Neural crest cell (in vitro differentiated cells): ENCODE measurements around the gene GLCCI1. TPM values are rescaled to one million over a fixed set of nuclear protein-coding genes. Genes with fewer than 3 reads are reported as not detected.

ENCODE experiments used
- DNase-seq: peaks from one replicate; pipeline ENCODE4 v3.0.0; 2021; ENCODE audit warnings: low read depth, mixed read lengths, low spot score
- H3K27ac Mint-ChIP-seq: one replicate; pipeline ENCODE4 v1.8.0; 2021; ENCODE audit warnings: mild to moderate bottlenecking, mixed read lengths; ENCODE audit not compliant: unreplicated experiment
- H3K27me3 Mint-ChIP-seq: 2 replicates; pipeline ENCODE4 v1.8.0; 2021; ENCODE audit warnings: low read depth, mild to moderate bottlenecking, mixed read lengths
- H3K36me3 Mint-ChIP-seq: 2 replicates; pipeline ENCODE4 v1.8.0; 2021; ENCODE audit warnings: low read depth, mild to moderate bottlenecking, mixed read lengths
- H3K4me1 Mint-ChIP-seq: 2 replicates; pipeline ENCODE4 v1.8.0; 2021; ENCODE audit warnings: mixed read lengths
- H3K4me3 Mint-ChIP-seq: one replicate; pipeline ENCODE4 v1.8.0; 2021; ENCODE audit warnings: mild to moderate bottlenecking, mixed read lengths
- H3K9me3 Mint-ChIP-seq: 2 replicates; pipeline ENCODE4 v1.8.0; 2021; ENCODE audit warnings: mixed read lengths
- total RNA-seq: library from RNA; stranded (reverse); gene quantifications from 2 replicates; pipeline ENCODE4 v1.2.1, GENCODE V29; 2021
- TF ChIP-seq, protein P1 (sequence below): fragments of 200-600 bp; sonication (generic); conservative IDR thresholded peaks from 2 replicates; pipeline ENCODE4 v1.5.0; 2021; ENCODE audit warnings: antibody characterized with exemption, mild to moderate bottlenecking

The GLCCI1 gene
- total RNA-seq, 1 donor from 2014 or later: 29.2 TPM

DNA sequence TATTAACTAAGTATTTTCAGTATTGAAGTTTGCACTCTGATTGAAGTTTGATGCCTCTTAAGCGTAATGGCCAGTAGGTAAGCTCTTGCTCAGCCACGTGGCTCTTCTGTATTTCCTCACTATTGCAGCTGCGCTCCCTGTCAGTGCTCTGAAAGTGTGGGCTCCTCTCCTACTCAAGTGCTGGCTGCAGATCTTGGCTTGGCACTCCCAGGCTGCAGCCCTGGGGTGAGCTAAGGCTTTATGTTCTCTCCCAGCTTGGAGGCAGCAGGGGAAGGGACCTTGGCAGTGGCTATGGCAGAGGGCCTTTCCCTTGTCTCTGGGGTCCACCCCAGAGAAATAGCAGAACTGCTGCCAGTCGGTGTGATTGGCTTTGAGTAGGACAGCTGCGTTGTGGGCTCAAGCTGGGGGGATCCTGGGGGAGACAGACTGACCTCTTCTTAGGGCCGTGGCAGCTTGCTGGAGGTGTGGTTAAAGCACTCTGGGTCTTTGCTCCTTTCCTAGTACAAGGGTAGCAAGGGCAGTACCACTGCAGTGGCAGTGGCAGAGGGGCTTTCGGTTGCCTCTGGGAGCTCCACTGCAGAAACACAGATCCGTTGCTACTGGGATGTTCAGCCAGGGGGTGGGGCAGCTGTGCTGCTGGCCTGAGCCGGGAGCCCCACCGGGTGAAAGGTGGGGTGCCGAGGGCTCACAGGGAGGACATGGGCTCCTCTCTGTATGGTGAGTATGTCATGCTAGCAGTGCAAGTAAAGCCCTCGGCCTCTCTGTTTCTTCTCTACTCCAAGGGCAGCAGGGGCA, 100.5 kb downstream of the GLCCI1 start:
- H3K36me3 Mint-ChIP-seq: peaks cover 26% of the 10 kb centered on the region
- no peak overlapping the region for H3K4me3 Mint-ChIP-seq
- TF ChIP-seq, protein P1, sequence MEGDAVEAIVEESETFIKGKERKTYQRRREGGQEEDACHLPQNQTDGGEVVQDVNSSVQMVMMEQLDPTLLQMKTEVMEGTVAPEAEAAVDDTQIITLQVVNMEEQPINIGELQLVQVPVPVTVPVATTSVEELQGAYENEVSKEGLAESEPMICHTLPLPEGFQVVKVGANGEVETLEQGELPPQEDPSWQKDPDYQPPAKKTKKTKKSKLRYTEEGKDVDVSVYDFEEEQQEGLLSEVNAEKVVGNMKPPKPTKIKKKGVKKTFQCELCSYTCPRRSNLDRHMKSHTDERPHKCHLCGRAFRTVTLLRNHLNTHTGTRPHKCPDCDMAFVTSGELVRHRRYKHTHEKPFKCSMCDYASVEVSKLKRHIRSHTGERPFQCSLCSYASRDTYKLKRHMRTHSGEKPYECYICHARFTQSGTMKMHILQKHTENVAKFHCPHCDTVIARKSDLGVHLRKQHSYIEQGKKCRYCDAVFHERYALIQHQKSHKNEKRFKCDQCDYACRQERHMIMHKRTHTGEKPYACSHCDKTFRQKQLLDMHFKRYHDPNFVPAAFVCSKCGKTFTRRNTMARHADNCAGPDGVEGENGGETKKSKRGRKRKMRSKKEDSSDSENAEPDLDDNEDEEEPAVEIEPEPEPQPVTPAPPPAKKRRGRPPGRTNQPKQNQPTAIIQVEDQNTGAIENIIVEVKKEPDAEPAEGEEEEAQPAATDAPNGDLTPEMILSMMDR: no peak
- peaks cover 8% of the 10 kb centered on the region for H3K9me3 Mint-ChIP-seq
- no peaks in the 10 kb centered on the region for H3K27me3 Mint-ChIP-seq
- no peak overlapping the region for H3K27ac Mint-ChIP-seq
- no peak for DNase-seq
- H3K4me1 Mint-ChIP-seq: no peaks in the 10 kb centered on the region

DNA sequence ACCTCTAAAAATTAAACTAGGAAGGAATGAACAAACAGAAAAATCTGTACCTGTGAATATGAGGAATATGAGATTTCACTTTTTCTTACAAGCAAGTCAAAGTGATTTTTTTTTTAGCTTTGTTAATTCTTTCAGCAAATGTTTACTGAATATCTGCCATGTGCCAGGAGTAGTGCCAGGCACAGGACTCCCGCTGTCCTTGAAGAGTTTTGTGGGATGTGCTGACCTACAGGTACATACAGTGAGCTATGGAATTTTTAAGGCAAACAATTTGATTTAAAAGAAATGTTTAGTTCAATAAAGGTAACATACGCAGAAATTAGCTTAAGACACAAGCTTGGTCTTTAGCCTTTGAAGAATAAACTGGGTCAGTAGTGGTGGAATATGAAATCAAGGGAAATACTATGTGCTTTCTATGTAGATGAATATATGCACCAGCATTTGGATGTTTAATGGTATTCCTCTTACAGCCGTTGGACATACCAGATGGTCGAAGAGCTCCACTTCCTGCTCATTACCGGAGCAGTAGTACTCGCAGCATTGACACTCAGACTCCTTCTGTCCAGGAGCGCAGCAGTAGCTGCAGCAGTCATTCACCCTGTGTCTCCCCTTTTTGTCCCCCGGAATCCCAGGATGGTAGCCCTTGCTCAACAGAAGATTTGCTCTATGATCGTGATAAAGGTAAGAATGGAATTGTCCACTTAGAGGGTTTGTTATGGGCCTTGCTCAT, 102.0 kb downstream of the GLCCI1 start:
- no peaks in the 10 kb centered on the region for H3K27me3 Mint-ChIP-seq
- no peak overlapping the region for H3K4me3 Mint-ChIP-seq
- no peaks in the 10 kb centered on the region for H3K9me3 Mint-ChIP-seq
- no peaks in the 10 kb centered on the region for H3K4me1 Mint-ChIP-seq
- H3K27ac Mint-ChIP-seq: no peak overlapping the region
- DNase-seq: no peak
- TF ChIP-seq, protein P1: no peak
- H3K36me3 Mint-ChIP-seq: peaks cover 15% of the 10 kb centered on the region

DNA sequence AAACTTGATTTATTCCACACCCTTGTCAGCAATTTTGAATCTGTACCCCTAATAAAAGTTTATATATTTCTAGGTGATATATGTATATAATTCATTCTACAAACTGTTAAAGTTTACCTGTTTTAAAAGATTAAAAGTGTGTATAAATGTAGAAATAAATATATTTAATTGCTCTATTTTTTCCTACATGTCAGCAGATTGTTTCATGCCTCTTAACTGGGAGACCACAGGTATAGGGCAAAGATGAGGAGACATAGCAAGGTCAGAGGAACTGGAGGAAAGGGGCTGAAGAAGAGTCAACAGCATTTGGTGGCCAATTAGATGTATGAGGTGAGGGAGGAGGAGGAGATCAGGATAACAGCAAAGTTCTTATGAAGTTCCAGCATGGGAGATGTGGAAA, 109.8 kb downstream of the GLCCI1 start:
- TF ChIP-seq, protein P1: no peak
- no peak for DNase-seq
- Mint-ChIP-seq H3K4me3 (no peak overlapping the region), H3K4me1 (no peaks in the 10 kb centered on the region), H3K9me3 (no peaks in the 10 kb centered on the region), H3K27ac (no peak overlapping the region), H3K27me3 (no peaks in the 10 kb centered on the region), H3K36me3 (peaks cover 2% of the 10 kb centered on the region)

DNA sequence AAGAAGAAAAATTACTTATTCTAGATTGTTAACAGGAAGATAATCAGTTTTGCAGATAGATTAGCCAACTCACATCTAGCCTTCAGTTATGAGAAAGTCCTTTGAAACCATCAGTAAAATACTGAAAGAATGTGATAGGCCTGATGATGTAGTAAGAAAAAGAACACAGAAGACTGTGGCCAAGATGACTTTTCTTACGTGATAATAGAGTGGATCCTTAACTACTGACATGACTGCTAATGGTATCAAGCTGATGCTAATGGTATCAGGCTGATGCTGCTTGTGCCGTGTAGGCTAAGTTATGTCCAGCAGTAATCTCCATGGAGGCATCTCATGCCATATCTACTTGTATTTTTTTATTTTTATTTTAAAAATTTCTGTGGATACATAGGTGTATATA, 114.2 kb downstream of the GLCCI1 start:
- TF ChIP-seq, protein P1: no peak
- H3K27ac Mint-ChIP-seq: no peak overlapping the region
- H3K4me3 Mint-ChIP-seq: no peak overlapping the region
- H3K4me1 Mint-ChIP-seq: peaks cover 8% of the 10 kb centered on the region
- no peaks in the 10 kb centered on the region for H3K27me3 Mint-ChIP-seq
- no peak for DNase-seq
- no peaks in the 10 kb centered on the region for H3K9me3 Mint-ChIP-seq
- peaks cover 2% of the 10 kb centered on the region for H3K36me3 Mint-ChIP-seq

DNA sequence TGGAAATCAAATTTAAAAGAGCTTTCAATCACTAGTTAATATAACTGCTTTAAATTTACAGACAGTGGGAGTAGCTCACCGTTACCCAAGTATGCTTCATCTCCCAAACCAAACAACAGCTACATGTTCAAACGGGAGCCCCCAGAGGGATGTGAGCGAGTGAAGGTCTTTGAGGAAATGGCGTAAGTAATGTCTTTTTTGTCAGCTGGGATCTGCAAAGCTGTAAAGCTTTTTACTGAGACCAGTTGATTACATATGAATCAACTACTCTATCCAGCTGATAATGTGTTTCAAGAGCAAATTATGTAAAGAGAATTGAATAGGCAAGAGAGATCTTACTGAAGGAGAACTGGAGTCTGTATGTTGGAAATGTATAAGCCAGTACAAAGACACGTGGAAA, 116.2 kb downstream of the GLCCI1 start:
- H3K4me3 Mint-ChIP-seq: no peak overlapping the region
- TF ChIP-seq, protein P1: no peak
- H3K9me3 Mint-ChIP-seq: no peaks in the 10 kb centered on the region
- no peak overlapping the region for H3K27ac Mint-ChIP-seq
- H3K27me3 Mint-ChIP-seq: no peaks in the 10 kb centered on the region
- no peaks in the 10 kb centered on the region for H3K36me3 Mint-ChIP-seq
- H3K4me1 Mint-ChIP-seq: peaks cover 8% of the 10 kb centered on the region
- DNase-seq: no peak
